ENCODE results near the gene SP140L.
"Not testable (repeated sequence)": the region's sequence is repeated elsewhere in the genome, so short reads cannot be mapped to it uniquely, and the experiment has no call there.

SP140L gene

DNA sequence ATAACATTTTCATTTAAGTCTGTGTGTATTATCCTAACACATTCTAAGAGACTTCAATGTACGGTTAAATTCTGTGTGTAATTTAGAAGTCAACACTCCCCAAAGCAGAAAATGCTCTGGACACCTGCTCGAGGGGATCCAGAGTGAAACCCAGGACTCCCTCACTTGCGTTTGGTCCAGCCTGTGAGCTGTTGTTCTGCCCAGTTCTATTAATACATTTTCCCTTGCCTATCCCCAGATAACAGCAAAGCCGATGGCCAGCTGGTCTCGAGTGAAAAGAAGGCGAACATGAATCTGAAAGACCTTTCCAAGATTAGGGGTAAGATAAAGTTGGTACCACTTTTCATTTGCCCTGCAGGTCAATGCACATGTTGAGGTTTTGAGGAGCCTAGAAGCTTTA lies 58.0 kb downstream of the SP140L start:
- DNase-seq, result no peak

DNA sequence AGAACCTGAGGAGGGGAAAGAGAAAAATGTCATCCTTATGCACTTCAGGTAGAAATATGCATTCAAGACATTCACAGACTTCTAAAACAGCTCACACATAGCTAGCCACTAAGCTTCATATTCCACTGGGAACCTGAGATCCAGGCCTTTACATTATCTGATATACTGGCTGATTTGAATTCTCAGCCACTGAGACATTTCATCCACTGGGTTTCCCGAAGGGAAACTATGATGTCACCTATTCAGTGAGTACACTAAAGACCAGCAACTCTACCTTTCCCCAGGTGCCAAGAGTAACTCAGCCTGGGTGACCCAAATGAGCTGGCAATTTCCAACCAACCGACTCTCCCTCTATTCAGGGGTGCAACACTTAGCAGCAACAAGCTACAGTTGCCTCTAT lies 67.3 kb downstream of the SP140L start:
- DNase-seq, result no peak

DNA sequence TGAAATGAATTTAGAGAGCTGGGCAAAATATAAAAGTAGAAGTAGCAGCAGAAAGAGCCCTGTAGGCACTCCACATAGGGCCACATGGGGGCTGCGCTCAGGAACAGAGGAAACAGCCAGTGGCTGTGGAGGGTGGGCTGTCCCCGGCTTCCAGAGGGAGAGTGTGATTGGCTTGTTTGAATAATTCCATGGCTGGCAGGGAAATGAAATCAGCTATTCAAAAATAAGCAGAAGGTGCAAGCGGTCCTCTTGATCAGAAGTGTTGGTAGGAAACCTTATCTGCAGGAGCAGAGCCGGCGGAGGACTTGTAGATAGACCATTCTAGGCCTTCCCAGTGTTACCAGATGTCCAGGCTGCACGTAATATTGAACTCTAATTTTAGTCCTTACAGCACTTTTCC lies 71.7 kb downstream of the SP140L start:
- DNase-seq, result peak; percentile 74

DNA sequence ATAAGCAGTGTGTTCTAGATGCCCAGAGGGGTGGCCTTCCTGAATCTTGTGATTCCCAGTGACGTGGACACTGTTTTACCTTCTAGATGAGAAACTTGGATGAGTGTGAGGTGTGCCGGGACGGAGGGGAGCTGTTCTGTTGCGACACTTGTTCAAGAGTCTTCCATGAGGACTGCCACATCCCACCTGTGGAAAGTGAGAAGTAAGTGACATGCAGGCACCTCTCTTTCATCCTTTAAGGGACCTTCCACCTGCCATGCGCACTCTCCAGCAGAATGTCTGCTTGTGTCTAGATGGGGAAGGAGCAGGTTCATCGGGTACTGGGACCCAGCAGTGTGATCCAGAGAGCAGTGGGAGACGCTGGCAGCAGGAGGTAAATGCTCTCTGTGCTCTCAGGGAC lies 73.0 kb downstream of the SP140L start:
- DNase-seq, result no peak

DNA sequence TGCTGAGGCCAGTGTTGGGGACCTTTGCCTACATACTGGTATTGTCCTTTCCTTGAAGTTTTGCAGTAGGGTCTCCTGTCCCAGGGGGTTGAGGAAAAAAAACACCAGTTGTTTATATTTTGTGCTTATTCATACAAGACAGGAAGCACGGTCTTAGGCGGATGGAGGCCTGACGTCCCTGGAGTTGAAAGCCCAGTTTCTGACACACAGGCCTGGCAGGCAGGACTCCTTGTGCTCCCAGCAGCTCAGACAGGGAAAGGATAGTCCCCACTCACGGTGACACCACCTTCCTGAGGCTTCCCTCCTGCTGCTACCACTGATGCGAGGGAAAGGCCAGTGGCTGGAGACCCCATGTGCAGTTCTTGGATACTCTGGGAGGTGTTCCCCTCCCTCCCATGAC lies 73.5 kb downstream of the SP140L start:
- no peak for DNase-seq

DNA sequence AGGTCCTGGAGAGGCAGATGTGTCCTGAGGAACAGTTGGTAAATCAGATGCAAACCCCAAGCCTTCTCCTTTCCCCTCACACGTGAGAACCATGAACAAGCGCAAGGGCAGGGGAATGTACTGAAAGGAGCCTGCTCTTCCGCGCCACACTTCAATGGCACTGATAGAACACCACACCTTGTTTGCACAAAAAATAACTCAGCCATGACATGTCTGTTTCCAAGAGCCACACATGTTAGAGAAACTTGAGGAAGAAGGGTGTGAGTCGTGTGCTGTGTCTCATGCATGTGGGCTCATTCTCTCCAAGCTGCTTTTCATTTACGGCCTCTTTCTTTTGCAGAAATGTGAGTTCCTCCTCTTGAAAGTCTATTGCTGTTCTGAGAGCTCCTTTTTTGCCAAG lies 74.0 kb downstream of the SP140L start:
- not testable (repeated sequence) for DNase-seq

DNA sequence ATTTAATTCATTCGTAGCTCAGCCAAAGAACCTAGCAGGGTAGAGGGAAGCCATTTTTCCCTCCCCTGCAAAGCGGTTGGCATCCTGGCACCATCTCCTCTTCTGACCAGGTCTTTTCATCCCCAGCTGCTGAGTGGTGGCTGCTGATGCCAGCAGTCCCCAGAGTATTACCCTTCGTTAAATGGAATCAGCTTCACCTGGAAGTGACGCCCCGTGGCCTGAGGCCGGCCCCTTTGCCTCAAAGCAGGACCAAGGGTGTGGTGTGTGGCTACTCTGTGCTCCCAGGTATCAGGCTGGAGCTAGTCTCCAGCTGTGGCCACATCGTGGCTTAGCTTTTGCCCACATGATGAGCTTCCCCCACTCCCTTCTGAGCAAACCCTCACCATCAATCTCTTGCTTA lies 76.8 kb downstream of the SP140L start:
- no peak for DNase-seq

DNA sequence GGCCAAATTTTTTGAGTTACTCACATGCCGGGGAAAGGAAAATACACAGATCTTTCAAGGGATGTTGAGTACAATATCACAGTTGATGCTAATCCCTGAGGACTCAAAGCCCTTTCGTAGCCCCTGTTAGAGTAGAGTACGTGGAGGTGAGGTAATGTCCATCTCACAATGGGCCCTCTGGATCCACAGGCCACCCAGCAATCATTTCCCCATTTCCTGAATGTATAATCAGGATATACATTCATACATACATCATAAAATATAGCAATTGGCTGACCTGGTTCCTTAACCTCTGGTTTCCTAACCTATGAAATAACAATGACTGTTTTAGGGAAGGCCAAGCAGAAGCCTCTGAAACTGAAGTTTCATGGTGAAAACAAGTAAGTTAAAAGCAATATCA lies 78.8 kb downstream of the SP140L start:
- DNase-seq, result no peak

DNA sequence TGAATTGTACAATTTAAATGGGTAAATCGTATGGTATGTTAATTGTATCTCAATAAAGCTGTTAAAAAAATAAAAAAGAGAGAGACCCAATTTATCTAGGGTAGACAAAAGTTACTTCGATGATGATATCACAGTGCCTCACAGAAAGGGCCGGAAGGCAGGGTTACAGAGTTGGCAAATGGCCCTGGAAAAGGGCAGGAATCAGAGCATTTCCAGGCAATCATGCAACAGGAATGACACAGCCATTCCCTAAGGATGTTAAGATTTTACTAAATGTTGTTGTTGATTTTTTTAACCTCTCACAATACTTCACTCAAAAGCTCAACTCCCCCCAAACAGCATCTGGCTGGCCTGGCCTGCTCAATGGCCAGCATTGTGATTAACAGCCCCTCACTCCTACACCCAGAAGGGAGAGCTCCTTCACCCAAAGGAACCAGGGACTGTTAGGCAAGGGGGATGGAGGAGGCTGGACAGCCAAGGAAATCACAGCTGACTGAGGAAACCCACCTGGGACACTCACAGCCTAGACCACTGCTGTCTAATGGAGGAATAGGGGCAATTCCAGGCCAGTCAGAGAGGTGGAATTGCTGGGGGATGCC lies 81.3 kb downstream of the SP140L start:
- no peak for DNase-seq

DNA sequence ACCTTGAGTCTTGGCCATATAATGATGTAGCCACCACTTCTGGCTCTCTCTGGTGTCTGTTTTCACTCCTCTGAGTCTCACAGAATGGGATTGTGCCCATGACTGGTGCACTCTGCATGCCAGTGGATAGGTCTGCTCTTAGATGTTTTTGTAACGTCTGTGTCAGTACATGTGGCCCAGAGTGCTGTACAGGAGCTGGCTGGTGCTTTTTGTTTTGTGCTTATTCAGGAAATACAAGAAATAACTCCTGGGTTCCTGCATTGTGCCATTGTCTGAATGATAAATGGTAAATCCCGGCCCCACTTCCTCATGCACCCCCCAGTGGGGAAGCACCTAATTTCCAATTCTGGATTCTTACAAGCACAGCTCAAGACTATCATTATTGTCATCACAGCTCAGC lies 82.3 kb downstream of the SP140L start:
- DNase-seq, result not testable (repeated sequence)

DNA sequence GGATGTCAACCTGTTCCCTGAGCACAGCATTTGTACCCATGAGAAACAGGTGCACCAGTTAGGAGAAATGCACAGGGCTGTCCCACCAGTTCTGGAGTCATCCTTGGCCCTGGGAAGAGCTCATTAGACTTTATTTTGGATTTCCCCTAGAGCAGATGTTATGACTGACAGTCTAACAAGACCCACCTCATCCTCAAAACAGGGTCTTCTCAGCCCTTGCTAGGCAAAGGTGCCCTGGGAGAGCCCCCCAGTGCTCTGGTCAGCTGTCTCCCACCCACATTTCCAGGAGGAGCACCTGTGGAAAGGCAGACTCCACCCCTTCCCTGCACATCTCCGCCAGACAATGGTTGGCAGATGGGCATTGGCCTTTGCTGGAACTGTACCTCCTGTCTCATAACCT lies 83.3 kb downstream of the SP140L start:
- no peak for DNase-seq

DNA sequence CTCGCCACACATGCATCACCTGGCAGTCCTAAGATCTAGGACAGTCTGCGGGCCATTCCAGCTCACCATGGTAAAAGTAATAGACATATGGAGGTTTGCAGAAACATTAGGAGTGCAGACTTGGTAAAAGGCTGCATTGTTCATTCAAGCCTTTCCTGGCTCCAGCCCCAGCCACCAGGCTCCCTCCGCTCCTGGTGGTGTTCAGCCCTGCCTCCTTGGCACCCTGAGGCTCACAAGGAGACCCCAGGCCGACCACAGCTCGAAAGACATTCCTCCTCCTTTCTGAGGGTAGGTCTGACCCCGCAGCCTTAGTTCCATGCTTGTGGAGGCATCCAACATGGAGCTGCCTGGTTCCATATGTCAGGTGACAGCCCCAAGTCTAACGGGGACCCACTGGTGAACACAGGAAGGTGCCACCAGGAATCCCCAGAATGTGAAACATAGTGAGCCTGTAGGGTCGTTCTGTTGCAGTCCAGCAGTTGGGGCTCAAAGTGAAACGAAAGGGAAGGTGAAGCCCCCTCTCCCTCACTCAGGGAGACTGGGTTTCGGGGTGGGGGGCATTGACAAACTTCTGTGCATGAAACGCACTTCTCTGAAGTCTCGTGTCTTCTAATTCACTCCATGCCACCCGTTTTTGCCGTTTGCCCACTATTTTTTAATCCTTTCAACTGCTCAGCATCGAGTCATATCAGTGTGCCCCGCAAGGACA lies 84.0 kb downstream of the SP140L start:
- peak; percentile 42 for DNase-seq

DNA sequence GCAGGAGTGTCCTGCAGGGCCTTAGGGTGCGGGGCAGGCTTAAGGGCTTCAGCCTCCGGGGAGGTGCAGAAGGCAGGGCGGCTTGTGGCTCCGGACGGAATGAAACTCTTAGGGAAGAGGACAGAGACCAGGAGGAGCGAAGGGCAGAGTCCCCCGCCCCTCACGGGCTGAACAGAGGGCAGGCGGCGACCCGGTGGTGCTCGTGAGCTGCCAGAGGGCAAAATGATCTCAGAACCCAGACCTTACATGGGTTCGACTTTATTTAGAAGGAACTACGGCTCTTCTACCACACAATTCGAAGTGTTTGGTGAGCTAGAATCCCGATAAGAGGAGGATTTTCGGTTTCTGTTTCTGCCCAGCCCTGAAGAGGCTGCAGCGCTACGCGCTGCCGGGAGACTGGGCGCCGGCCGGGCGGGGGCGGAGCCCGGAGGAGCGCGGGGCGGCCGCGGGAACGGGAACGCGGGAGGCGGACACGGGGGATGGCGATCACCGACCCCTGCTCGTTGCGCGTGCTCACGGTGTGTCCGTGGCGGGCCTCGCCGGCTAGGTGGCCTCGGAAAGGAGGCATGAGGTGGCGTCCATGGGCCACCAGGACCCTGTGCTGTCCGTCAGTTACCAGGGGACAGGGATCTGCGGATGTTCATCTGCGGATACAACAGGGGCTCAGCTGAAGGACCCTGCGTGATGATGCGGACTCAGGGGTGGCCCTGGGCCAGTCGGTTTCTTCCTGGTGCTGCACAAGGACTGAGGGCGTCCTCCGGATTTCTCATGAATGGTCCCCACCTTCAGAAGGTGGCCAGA lies 84.8 kb downstream of the SP140L start:
- DNase-seq, result peak; percentile 86

DNA sequence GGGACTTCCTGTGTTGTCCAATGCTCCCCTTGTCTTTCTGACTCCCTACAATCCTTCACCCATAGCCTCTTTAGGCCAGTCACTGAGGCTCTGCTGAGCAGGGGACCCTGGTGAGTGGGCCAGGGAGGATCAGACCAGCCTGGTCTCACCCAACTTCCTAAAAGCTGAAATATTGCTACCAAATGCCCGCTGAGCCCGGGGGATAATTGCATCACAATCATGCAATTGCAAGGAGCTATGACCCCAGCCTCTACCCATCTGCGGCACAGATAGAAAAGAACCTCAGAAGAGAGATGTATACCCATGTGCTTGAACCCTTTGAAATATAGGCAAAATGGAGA lies 85.3 kb downstream of the SP140L start:
- peak; percentile 54 for DNase-seq

DNA sequence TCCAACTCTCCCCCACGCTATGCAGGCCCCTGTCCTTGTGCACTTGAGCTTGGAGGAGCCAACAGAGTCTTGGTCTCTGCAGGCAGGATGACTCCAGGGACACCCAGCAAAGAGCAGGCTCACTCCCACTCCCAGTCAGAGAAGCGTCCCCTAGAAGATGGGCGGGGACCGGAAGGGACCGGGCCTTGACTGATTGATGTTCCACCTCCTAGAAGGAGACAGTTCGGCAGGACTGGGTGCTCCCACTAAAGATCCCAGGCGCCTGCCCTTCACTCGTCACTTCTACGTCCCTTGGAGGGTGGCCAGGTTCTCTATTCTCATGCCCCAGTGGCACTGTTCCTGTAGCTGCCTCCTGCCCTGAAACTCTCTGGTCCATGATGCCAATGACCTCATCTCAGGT lies 85.9 kb downstream of the SP140L start:
- no peak for DNase-seq

DNA sequence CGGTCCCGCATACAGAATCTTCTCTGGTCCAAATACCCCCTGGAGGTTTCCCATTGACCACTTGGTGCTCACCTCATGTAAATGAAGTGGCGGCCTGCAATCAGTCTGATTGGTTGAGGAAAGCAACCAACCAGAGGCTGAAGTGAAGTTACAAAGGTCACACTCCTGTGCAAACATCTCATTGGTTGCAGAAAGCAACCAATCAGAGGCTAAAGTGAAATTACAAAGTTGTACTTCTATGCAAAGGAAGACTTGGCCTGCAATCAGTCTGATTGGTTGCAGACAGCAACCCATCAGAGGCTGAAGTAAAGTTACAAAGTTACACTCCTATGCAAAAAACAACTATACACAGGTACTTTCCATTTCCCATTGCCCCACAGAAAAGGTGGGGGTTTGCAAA lies 86.5 kb downstream of the SP140L start:
- no peak for DNase-seq

DNA sequence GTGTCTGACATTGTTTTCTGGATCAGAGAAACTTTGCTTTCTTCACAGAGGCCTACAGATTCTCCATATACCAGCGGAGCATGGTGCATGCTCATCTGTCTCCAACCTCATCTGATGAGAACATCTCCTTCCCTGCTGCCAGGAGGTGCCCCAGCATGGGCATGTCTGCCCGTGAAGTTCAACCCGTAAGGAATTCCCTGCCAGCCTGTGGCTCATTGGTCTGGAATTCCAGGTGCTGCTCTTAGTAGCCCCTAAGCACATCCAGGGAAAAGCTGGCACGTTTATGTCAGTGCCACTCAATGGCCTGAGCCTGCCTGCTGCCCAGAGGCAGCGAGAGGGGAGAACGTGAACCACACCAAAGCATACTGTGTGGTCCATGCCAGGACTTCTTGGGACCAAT lies 87.3 kb downstream of the SP140L start:
- DNase-seq, result no peak

DNA sequence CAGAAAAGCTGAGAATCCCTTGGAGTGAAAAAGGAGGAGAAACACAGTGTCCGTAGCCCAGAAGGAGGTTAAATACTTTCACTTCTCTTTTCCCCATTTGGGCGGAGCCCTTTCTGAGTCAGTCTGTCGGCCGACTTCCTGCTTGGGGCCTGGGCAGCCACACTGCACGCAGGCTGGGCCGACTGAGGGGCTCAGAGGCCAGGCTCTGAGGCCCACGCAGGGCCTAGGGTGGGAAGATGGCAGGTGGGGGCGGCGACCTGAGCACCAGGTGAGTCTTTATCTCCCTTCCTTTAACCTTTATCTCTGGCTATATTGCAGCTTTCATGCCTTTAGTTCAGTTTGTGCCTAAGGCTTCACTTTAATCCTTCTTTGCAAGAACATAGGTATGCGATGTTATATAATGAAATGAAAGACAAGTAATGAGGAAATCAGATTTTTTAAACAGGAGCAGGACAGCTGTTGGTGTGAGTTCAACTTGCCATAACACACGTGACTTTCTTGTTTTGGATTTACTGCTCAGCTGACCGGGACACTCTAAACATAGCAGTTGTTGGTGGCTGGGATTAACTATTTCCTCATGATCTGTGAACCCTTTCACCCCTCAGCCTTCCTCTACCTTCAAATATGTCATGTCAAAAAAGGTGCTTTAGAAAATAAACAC lies 89.2 kb downstream of the SP140L start, which contains the start of gene SP100:
SP100 (plus strand) TSS at position 141 of the 661 bp plus-strand sequence; CDS start at position 237, 96 bp downstream.
- DNase-seq, result peak; percentile 95

DNA sequence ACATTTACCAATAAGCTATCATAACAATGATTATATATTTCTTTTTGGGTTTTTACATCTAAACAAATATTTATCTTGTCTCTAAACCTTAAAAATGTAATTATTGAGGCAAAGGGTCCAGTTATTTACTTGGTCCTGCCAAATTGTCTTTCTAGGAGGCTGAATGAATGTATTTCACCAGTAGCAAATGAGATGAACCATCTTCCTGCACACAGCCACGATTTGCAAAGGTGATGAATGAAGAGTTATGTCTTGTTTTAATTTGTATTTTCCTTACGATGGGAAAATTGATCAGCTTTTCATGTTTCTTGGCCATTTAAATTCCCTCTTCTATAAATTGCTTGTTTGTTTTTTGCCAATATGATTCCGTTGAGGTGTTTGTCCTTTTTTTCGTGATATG lies 90.4 kb downstream of the SP140L start:
- no peak for DNase-seq

DNA sequence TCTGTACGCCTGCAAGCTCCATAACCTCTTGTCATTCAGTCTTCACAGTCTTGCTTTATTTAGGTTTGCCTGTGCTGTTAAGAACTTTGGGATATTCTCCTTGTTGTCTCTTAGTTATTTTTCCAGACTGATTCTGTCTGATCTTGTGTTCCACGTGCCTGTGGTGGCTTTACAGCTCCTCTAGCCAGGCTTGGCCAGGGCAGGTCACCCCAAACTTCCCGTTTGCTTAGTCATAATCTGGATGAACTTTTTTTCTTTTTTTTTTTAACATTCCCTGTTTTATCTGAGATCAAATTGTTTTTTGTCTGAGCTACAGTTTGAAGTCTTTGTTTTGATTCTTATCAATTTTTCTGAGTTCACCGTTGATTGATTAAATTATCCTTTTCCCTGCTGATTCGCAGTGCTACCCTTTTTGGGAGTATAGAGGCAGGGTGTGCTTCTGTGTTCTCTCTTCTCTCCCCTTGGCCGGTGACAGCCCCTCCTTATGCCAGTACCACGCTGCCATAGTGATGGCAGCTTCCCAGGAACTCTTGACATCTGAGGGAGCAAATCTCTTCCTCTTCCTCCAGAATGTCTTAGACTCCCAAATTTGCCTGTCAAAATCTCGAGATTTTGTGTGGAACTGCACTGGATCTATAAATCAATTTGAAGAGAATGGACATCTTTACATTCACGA lies 91.5 kb downstream of the SP140L start:
- DNase-seq, result no peak

DNA sequence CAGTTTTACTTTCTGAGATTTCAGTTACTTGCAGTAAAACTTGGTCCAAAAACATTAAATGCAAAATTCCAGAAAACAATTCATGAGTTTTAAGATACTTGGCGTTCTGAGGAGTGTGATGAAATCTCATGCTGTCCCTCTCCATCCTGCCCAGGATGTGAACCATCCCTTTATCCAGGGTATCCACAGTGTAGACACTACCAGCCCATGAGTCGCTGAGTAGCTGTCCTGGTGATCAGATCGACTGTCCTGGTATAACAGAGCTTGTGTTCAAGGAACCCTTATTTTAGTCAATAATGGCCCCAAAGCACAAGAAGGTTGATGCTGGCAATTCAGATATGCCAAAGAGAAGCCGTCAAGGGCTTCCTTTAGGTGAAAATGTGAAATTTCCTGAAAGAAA lies 92.2 kb downstream of the SP140L start:
- DNase-seq, result no peak

DNA sequence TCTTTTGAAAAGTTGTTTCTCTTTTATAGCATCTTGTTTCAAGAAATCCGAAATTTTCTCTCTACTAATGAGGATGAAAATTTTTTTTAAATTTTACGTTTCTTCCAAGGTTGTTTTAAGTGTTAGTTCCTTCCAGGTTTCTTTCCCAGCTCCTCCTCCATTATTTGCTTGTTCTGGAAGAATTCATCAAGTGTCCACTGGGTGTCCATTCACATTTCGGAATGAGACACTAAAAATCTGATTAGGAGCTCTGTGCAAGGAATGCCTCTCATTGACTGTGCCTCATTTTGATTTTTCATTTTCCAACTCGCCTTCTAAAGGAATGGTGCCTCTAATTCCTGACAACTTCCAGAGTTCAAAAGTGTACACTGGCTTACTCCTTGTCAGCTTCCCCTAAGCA lies 95.2 kb downstream of the SP140L start:
- DNase-seq, result no peak

DNA sequence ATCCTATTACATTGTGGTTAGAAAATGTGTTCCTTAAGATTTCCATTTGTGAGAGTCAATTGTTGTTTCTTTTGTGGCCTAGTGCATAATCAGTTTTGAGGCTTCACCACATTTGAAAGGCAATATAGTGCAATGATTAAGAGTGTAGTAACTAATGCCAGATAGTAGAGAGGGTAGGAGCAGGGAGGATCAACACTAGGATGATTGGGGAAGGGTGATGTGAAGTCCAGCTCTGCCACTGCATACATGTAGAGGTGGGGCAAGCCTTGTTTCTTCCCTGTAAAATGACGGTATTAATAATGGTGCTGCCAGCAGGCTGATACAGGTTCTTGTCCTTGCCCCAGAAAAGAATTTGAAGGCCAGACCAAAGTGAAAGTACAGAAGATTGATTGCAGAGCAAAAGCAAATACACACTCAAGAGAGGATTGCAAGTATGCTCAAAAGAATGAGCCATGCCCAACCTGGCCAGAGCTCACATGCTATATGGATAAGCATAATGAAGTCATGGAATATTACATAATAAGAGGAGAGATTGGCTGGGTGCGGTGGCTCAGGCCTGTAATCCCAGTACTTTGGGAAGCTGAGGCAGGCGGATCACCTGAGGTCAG lies 97.0 kb downstream of the SP140L start:
- no peak for DNase-seq
